GM19467 (cell line): Measurements from ENCODE around the gene TIE1.

Experiments used
- ATAC-seq: cut with Tn5 transposase; IDR thresholded peaks from one replicate; pipeline ENCODE4 v1.9.1; 2021; ENCODE audit warnings: mild to moderate bottlenecking, moderate library complexity; ENCODE audit not compliant: unreplicated experiment

TIE1 gene

DNA sequence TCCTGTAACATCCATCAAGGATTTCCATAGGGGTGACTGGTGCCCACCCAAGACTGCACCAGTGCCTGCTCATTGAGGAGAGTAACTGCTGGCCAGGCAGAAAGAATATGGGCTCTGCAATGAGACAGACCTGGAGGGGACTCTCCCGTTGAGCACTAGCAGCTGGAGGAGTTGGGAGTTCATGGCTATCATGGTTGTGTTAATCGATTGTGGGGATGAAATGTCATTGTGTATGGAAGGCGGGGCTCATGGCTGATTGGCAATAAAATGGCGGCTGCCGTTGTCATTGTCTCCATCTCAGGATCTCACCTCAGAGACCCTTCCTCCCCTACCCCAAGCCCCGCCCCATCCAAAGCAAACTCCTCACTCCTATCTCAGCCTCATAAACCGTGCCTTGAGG lies 27.1 kb upstream of the TIE1 start:
- ATAC-seq, result no peak

DNA sequence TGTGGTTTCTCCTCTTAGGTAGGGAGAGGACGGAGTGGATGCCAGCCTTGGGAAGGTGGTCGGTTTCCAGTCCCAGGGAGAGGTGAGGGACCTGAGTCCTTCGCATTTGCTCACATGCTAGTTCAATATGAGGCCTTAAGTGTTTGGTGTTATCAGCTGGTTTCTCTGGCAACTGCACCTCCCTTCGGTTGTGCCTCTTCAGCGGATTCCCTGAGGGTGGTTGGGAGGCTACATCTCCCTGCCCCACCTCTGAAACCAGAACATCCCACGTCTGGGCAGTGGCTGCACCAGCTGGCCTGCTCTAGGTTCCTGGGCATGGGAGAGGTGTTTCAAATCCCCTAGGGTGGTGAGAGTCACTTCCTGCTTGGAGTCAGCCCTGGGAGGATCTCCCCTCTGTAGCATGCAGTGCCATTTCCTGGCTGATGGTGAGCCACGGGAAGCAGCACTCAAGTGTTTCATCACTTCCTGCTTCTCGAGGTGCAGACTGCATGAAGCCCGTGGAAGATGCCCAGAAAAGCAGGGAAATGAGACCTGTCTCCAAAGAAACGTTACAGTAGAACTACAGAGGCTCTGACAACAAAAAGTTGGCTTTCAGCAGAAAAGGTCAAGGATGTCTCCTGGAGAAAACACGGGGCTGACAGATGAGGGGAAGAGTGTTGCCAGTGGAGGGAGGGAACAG lies 26.5 kb upstream of the TIE1 start:
- no peak for ATAC-seq

- no peak for ATAC-seq
Measured at GRCh38 chr1:43274804-43275180, 26.0 kb upstream of the TIE1 start.

- ATAC-seq, result no peak
Measured at GRCh38 chr1:43275826-43276620, 24.8 kb upstream of the TIE1 start.

- no peak for ATAC-seq
Measured at GRCh38 chr1:43276673-43277072, 24.1 kb upstream of the TIE1 start.

DNA sequence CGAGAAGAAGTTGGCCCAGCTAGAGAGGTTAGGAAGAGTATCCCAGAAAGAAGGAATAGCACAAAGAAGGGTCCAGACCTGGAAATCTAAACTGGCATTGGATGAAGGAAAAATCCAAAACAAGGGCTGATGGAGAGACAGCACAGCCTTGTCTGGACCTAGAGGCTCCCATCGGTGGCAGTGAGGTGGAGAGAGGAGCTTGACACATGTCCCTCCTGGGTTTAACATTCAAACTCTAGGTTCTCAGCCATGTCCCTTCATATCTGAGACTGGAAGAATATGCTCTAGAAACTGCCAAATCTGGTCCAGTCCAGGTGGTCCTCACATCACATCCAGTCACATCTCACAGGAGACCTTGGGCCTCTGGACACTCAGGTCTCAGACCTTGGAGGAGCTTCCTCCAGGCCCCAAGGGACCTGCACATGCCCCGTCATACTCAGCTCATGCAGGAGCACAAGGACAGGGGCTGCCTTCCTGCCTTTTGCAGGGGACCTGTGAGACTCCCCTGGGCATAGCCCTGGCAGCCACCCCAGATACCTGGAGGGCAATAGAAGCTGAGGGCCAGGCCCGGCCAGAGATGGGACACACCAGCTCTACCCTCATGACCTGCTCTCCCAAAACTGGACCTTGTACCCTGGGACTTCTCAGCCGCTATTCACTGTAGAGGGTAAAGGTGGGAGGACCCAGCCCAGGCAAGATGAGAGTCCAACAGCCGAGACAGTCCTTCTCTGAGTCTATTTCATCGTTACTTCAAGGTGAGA lies 23.5 kb upstream of the TIE1 start:
- ATAC-seq, result no peak

GRCh38 chr1:43279161-43279560 lies 21.6 kb upstream of the TIE1 start:
- no peak for ATAC-seq

- no peak for ATAC-seq
Measured at GRCh38 chr1:43279666-43280065, 21.1 kb upstream of the TIE1 start.

DNA sequence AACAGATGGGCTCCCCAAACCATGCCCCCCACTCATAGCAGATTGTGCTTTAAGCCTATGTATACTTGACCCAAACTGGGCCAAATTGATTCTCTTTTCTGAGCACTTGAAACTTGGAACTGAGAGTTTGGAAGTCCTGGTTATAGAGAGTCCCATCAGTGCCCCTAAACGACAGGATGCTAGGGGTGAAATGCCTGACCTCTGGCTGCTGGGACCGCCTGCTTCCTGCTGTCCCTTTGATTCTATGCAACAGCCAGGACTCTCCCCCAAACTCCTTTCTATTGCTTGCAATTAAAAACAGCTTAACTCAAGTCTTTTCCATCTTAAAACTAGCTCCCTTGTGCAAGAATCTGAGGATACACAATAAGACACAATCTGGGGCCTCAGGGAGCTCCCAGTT lies 20.1 kb upstream of the TIE1 start:
- no peak for ATAC-seq

DNA sequence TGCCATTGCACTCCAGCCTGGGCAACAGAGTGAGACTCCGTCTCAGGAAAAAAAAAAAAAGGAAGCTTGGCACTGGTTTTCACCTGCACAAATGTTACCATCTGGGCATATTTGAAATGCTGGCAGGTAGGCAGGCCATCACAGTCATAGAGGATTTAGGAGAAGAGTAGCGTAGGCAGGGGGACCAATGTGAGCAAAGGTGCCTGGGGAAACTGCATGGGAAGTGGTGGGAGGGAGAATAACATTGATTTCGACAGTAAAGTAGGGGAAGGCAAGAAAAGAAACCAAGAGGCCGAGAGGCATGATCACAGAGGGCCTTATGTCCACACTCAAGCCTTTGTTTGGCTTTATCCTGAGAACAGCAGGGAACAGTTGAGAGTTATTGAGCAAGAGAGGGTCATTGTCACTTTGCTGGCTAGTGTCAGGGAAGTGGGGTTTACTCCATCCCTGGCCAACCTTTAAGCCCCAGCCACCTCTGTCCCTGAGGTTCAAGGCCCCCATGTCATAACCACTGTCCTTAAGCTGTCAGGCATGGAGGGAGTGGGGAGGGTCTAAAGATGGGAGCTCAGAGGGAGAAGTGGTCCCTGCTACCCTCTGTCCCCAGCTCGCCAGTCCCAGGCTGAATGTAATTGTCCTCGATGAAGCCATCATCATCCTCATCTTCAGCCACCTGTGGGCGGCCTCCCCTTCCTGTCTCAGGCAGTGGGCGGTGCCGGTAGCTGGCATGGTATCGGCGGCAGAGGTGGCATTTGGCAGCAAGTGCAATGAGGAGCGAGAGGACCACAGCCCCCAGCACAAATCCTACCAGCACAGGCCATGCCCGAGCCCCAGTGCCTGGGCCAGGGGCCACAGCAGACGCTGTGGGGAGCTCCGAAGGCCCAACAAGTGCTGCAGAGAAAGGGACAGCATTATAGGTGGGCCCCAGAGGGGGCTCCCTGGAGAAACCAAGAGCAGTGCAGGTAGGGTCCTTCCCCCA lies 18.3 kb upstream of the TIE1 start:
- ATAC-seq, result no peak

GRCh38 chr1:43284065-43284464 lies 16.7 kb upstream of the TIE1 start:
- ATAC-seq, result no peak

- no peak for ATAC-seq
Measured at GRCh38 chr1:43284546-43285110, 16.2 kb upstream of the TIE1 start.

GRCh38 chr1:43285269-43285990 lies 15.4 kb upstream of the TIE1 start, which contains the start of gene C1orf210:
C1orf210 (minus strand) TSS chr1:43285581; CDS start chr1:43283270, 2,311 bp downstream.
- no peak for ATAC-seq

GRCh38 chr1:43286115-43286514 lies 14.7 kb upstream of the TIE1 start:
- no peak for ATAC-seq

GRCh38 chr1:43286533-43286932 lies 14.2 kb upstream of the TIE1 start:
- no peak for ATAC-seq

GRCh38 chr1:43288058-43288784 lies 12.6 kb upstream of the TIE1 start:
- no peak for ATAC-seq

DNA sequence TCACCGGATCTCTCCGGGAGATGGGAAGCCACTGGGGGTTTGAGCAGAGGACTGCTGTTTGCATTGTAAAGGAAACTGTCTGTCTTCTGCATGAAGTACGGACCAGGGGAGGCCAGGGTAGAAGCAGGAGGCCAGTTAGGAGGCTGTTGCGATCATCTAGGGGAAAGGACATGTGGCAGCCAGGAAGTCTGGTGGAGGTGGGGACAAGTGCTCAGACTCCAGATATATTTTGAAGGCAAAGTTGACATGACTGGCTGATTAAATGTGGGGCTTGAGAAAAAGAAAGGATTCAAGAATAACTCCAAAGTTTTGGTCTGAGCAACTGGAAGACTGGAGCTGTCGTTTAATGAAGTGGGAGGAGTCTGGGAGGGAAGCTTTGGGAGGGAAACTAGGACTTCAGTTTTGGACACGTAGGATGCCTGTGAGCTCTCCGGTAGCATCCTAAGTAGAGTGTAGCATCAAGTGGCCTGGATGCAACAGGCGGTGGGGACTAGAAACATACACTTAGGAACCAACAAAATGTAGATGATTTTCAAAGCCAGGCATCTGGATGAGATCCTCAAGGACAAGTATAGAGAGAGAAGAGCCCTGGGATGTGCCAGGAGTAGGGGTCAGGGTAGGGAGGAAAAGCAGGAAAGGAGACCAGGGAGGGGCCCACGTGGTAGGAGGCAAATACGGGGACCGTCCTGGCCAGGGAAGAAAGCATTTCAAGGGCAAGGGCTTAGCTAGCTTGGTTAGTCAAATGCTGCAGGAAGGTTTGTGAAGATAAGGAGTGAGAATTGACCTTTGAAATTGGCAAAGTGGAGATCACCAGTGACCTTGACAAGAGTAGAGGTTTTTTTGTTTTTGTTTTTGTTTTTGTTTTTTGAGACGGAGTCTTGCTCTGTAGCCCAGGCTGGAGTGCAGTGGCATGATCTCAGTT lies 11.7 kb upstream of the TIE1 start:
- no peak for ATAC-seq

DNA sequence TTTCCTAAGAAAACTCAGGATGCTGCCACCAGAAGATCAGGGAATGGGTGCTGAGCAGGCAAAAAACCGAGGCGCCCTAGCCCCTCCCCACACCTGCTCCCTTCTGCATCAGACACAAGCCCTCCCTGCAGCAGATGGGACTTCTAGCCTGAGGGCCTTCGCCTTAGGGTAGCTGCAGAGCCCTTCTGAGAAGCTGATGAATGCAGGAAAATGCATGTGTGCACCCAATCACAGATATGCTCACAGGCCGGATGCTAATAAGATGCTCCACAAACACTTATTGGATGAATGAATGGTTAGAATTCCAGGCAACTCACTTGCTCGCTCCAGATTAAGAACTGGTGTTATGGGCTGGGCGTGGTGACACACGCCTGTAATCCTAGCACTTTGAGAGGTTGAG lies 8.6 kb upstream of the TIE1 start:
- ATAC-seq, result no peak
